Measurements from ENCODE around the gene PALD1.
A peak's percentile ranks its signal among the peaks of the same experiment; 100 is the strongest.

PALD1 gene
- total RNA-seq, result 0 to 2.5 (median 0.09) reads per million in 3 donors

DNA sequence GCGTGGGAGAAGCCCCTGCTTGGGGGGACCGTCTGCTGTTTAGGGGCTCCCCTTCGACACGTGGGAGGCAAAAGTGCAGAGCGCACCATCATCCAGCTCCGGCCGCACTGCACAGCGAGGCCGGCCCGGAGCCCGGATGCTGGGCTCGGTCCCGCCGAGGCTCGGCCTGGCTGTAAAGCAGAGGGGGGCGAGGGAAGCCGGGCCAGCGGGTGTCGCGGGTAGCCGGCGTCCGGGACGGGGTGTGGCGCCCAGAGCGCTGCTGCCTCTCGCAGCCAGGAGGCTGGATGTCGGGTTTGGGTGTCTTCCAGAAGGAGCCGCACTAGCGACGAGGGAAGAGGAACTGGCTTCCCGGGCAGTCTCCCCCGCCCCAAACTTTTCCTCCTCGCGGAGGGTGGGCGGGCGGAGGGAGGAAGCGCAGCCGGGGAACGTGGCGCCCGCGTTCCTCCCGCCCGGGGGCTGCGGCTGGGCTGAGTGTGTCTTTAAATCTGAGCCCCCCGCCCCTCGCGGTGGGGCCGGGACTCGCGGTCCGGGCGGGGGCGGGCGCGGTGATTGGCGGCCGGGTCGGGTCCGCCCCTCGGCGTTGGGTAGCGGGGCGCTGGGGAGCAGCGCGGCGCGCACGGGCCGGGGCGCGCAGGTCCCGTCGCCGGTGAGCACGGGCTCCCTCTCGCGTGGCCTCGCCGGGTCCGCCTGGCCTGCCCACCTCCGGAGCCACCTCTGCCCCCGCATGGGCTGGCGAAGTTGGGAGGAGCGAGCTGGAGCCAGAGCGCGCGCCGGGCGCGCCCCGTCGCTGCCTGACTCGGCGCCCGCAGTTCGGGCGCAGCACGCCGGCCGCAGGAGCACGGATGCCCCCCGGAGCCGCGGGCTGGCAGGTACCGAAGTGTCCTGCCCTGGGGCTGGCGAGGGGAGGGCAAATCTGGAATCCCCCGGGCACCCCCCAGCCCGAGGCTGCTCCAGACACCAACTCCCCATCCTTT is at the start of gene PALD1:
Gene PALD1, plus strand, starts transcription at position 577 of the 974 bp plus-strand sequence. CDS start 47,185 bp downstream, outside the sequence.
- Histone ChIP-seq H3K4me3 (ENCODE audit: insufficient read depth, low read depth, low read length, poor library complexity, severe bottlenecking) (peak within 1 kb of the TSS; percentile 46), H3K36me3 (ENCODE audit: control insufficient read depth, insufficient read depth, low read length) (no peaks in the 10 kb centered on the region), H3K9me3 (ENCODE audit: control insufficient read depth, low read length) (no peaks in the 10 kb centered on the region), H3K27me3 (replicated peaks; ENCODE audit: control insufficient read depth, insufficient read depth, low read length, poor library complexity, severe bottlenecking) (no peaks in the 10 kb centered on the region), H3K27ac (ENCODE audit: insufficient read depth, low read length, poor library complexity, severe bottlenecking) (no peak within 1 kb of the TSS), H3K4me1 (ENCODE audit: control insufficient read depth, insufficient read depth, low read length, poor library complexity, severe bottlenecking) (peaks cover 36% of the 10 kb centered on the region)
- peak in 1 of 3 donors; percentile 19 for DNase-seq

GRCh38 chr10:70430493-70431445 is 47.8 kb upstream of the PALD1 start:
- H3K4me3 ChIP-seq (ENCODE audit: insufficient read depth, low read depth, low read length, poor library complexity, severe bottlenecking), result no peak overlapping the region
- DNase-seq, result no peak
- H3K4me1 ChIP-seq (ENCODE audit: control insufficient read depth, insufficient read depth, low read length, poor library complexity, severe bottlenecking), result peaks cover 21% of the 10 kb centered on the region
- no peaks in the 10 kb centered on the region for H3K9me3 ChIP-seq (ENCODE audit: control insufficient read depth, low read length)
- peaks cover 12% of the 10 kb centered on the region for H3K36me3 ChIP-seq (ENCODE audit: control insufficient read depth, insufficient read depth, low read length)
- H3K27me3 ChIP-seq (replicated peaks; ENCODE audit: control insufficient read depth, insufficient read depth, low read length, poor library complexity, severe bottlenecking), result no peaks in the 10 kb centered on the region
- H3K27ac ChIP-seq (ENCODE audit: insufficient read depth, low read length, poor library complexity, severe bottlenecking), result no peak overlapping the region

DNA sequence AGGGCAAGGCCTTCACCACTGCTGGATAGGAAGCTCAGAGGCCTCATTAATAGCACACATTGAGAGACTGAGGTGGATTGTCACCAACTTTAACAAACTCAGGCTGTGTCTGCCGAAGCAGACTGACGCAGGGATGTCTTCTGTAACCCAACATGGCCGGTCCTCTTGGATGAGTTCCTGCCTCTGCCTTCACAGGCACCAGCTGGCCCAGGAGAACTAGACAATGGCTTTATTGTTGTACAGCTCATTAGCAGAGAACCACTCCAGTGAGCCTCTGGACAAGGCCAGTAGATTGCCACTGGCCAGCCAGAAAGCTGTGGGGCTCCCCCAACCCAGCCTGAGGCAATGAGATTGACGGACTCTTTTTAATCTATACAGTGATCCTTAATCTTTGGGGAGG is 46.5 kb upstream of the PALD1 start:
- no peaks in the 10 kb centered on the region for H3K27me3 ChIP-seq (replicated peaks; ENCODE audit: control insufficient read depth, insufficient read depth, low read length, poor library complexity, severe bottlenecking)
- peak overlapping the region; percentile 48 for H3K4me3 ChIP-seq (ENCODE audit: insufficient read depth, low read depth, low read length, poor library complexity, severe bottlenecking)
- H3K36me3 ChIP-seq (ENCODE audit: control insufficient read depth, insufficient read depth, low read length), result peaks cover 7% of the 10 kb centered on the region
- peak overlapping the region; percentile 27 for H3K27ac ChIP-seq (ENCODE audit: insufficient read depth, low read length, poor library complexity, severe bottlenecking)
- DNase-seq, result no peak
- no peaks in the 10 kb centered on the region for H3K9me3 ChIP-seq (ENCODE audit: control insufficient read depth, low read length)
- peaks cover 21% of the 10 kb centered on the region for H3K4me1 ChIP-seq (ENCODE audit: control insufficient read depth, insufficient read depth, low read length, poor library complexity, severe bottlenecking)

DNA sequence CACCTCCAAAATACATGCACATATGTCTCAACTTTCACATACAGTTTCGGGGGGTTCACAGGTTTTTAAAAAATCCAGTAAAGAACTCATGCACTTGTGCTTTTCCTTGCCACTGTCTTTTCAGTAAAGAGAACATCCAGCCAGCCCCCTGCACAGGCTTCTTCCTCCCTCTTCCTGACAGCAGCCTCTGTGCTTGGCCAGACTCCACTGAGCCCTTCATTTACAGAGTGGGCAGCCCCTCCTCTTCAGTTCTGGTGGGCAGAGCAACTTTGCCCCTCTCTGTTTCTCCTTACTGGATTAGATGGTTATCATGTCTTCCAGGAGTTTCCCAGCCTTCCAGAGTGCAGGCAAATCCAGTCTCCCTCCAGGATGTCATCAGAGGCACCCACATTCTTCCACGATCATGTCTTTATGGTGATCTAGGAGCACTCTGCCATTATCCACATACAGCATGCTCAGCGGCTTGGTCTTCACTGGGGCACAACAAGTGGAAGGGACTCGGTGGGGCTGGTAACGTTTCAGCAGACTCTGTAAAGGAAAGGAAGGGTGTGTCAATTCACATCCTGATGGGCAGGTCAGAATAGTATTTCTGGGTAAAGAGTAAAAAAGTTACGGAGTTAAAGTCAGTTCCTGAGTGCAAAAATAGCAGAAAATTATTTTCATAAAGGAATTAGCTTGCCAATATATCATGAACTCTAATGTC is 45.9 kb upstream of the PALD1 start:
- no peaks in the 10 kb centered on the region for H3K9me3 ChIP-seq (ENCODE audit: control insufficient read depth, low read length)
- peaks cover 7% of the 10 kb centered on the region for H3K36me3 ChIP-seq (ENCODE audit: control insufficient read depth, insufficient read depth, low read length)
- peaks cover 21% of the 10 kb centered on the region for H3K4me1 ChIP-seq (ENCODE audit: control insufficient read depth, insufficient read depth, low read length, poor library complexity, severe bottlenecking)
- peak overlapping the region; percentile 27 for H3K27ac ChIP-seq (ENCODE audit: insufficient read depth, low read length, poor library complexity, severe bottlenecking)
- H3K4me3 ChIP-seq (ENCODE audit: insufficient read depth, low read depth, low read length, poor library complexity, severe bottlenecking), result peak overlapping the region; percentile 48
- DNase-seq, result no peak
- no peaks in the 10 kb centered on the region for H3K27me3 ChIP-seq (replicated peaks; ENCODE audit: control insufficient read depth, insufficient read depth, low read length, poor library complexity, severe bottlenecking)

DNA sequence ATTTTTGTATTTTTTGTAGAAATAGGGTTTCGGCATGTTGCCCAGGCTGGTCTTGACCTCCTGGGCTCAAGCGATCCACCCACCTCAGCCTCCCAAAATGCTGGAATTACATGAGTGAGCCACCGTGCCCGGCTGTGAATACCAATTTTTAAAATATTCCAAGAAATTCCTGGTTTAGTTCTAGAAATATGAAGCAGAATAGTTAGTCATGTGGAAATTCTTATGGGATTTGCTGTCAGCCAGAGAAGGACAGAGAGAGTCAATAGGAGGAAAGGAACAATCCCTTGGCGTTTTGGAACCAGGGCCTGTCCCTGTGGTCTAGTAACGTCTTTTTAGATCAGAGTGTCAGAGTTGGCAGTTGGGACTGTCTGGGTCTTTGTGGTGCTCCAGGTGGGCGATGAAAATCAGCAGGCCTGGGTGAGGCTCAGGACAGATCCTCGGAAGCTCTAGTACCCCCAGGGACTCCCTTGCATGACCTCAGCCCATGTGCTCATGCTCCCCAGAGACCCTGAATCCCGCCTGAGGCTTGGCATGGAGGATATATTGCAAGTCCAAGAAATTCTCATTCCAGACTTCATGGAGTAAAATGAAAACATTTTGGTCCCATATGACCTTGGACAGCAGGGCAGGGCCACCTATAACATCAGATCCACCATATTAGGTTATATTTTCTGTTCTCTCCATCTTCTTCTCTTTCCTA is 44.8 kb upstream of the PALD1 start:
- Histone ChIP-seq H3K27me3 (replicated peaks; ENCODE audit: control insufficient read depth, insufficient read depth, low read length, poor library complexity, severe bottlenecking) (no peaks in the 10 kb centered on the region), H3K4me3 (ENCODE audit: insufficient read depth, low read depth, low read length, poor library complexity, severe bottlenecking) (no peak overlapping the region), H3K9me3 (ENCODE audit: control insufficient read depth, low read length) (no peaks in the 10 kb centered on the region), H3K36me3 (ENCODE audit: control insufficient read depth, insufficient read depth, low read length) (peaks cover under 1% of the 10 kb centered on the region), H3K27ac (ENCODE audit: insufficient read depth, low read length, poor library complexity, severe bottlenecking) (no peak overlapping the region), H3K4me1 (ENCODE audit: control insufficient read depth, insufficient read depth, low read length, poor library complexity, severe bottlenecking) (peaks cover 21% of the 10 kb centered on the region)
- no peak for DNase-seq

GRCh38 chr10:70435241-70436085 is 43.1 kb upstream of the PALD1 start:
- DNase-seq, result no peak
- no peak overlapping the region for H3K27ac ChIP-seq (ENCODE audit: insufficient read depth, low read length, poor library complexity, severe bottlenecking)
- peaks cover 25% of the 10 kb centered on the region for H3K4me1 ChIP-seq (ENCODE audit: control insufficient read depth, insufficient read depth, low read length, poor library complexity, severe bottlenecking)

GRCh38 chr10:70437721-70438120 is 40.8 kb upstream of the PALD1 start:
- DNase-seq, result no peak
- Histone ChIP-seq H3K27ac (ENCODE audit: insufficient read depth, low read length, poor library complexity, severe bottlenecking) (no peak overlapping the region), H3K4me1 (ENCODE audit: control insufficient read depth, insufficient read depth, low read length, poor library complexity, severe bottlenecking) (peaks cover 25% of the 10 kb centered on the region), H3K9me3 (ENCODE audit: control insufficient read depth, low read length) (no peaks in the 10 kb centered on the region), H3K27me3 (replicated peaks; ENCODE audit: control insufficient read depth, insufficient read depth, low read length, poor library complexity, severe bottlenecking) (peaks cover 27% of the 10 kb centered on the region), H3K36me3 (ENCODE audit: control insufficient read depth, insufficient read depth, low read length) (no peaks in the 10 kb centered on the region), H3K4me3 (ENCODE audit: insufficient read depth, low read depth, low read length, poor library complexity, severe bottlenecking) (no peak overlapping the region)

More at GRCh38 chr10:70435241-70436085, 43.1 kb upstream of the PALD1 start:
- H3K27me3 ChIP-seq (replicated peaks; ENCODE audit: control insufficient read depth, insufficient read depth, low read length, poor library complexity, severe bottlenecking), result peaks cover 10% of the 10 kb centered on the region
- H3K4me3 ChIP-seq (ENCODE audit: insufficient read depth, low read depth, low read length, poor library complexity, severe bottlenecking), result no peak overlapping the region
- H3K36me3 ChIP-seq (ENCODE audit: control insufficient read depth, insufficient read depth, low read length), result no peaks in the 10 kb centered on the region
- H3K9me3 ChIP-seq (ENCODE audit: control insufficient read depth, low read length), result no peaks in the 10 kb centered on the region

DNA sequence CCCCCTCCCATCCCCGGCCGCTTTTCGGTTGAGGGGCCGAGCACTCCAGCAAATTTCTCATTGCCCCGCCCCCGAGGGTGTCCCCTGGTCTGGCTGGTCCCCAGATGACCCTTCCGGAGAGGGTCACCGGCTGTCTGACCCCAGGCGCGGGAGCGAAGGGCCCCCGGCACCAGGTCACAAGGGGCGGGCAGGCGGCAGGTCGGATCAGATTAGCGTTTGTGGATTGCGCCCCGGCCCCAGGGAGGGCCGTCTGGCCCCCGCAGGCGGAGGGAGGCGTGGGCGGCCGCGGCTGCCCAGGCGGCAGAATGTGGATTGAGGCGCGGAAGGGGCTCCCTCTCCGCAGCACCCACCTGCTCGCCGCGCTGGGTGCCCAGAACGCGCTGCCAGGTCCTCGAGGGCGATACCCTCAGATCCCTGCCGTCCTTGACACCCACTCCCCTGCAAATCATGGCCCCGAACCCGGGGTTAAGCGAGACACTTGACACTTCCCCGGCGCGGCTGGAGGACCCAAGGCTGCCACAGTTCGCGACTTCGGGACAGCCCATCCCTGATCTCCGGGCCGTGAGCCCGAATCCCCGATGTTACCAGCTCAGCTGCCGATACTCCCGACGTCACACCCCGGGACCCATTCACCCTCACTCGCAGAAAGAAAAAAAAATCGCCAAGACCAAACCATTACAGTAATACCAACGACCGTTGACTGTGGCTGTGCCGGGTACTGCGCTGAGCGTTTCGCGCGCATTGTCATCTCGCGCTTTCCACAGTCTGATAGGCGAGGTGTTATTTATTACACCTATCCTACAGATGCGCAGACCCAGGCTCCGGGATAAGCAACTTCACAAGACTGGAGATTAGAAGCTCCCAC is 38.0 kb upstream of the PALD1 start:
- Histone ChIP-seq H3K4me1 (ENCODE audit: control insufficient read depth, insufficient read depth, low read length, poor library complexity, severe bottlenecking) (peaks cover 18% of the 10 kb centered on the region), H3K27ac (ENCODE audit: insufficient read depth, low read length, poor library complexity, severe bottlenecking) (no peak overlapping the region), H3K4me3 (ENCODE audit: insufficient read depth, low read depth, low read length, poor library complexity, severe bottlenecking) (peak overlapping the region; percentile 45), H3K27me3 (replicated peaks; ENCODE audit: control insufficient read depth, insufficient read depth, low read length, poor library complexity, severe bottlenecking) (peaks cover 32% of the 10 kb centered on the region), H3K9me3 (ENCODE audit: control insufficient read depth, low read length) (no peaks in the 10 kb centered on the region), H3K36me3 (ENCODE audit: control insufficient read depth, insufficient read depth, low read length) (no peaks in the 10 kb centered on the region)
- DNase-seq, result no peak
